Measurements from ENCODE around the gene STX18.
"Not testable (repeated sequence)": the region's sequence is repeated elsewhere in the genome, so short reads cannot be mapped to it uniquely, and the experiment has no call there.

The STX18 gene

GRCh38 chr4:4437798-4438470 is 103.9 kb downstream of the STX18 start:
- DNase-seq (ENCODE audit: low read depth) = no peak

- no peak for DNase-seq (ENCODE audit: low read depth)
Measured at GRCh38 chr4:4436244-4436823, 105.5 kb downstream of the STX18 start.

- DNase-seq (ENCODE audit: low read depth) = no peak
Measured at GRCh38 chr4:4433941-4434340, 107.9 kb downstream of the STX18 start.

GRCh38 chr4:4432341-4433125 is 109.3 kb downstream of the STX18 start:
- DNase-seq (ENCODE audit: low read depth) = no peak

GRCh38 chr4:4430492-4431195 is 111.2 kb downstream of the STX18 start:
- DNase-seq (ENCODE audit: low read depth) = peak; percentile 92

GRCh38 chr4:4428966-4429875 is 112.6 kb downstream of the STX18 start:
- no peak for DNase-seq (ENCODE audit: low read depth)

- DNase-seq (ENCODE audit: low read depth) = no peak
Measured at GRCh38 chr4:4427886-4428285, 114.0 kb downstream of the STX18 start.

- no peak for DNase-seq (ENCODE audit: low read depth)
Measured at GRCh38 chr4:4427121-4427870, 114.6 kb downstream of the STX18 start.

- DNase-seq (ENCODE audit: low read depth) = no peak
Measured at GRCh38 chr4:4426511-4427120, 115.2 kb downstream of the STX18 start.

GRCh38 chr4:4425696-4426095 is 116.2 kb downstream of the STX18 start:
- no peak for DNase-seq (ENCODE audit: low read depth)

GRCh38 chr4:4425119-4425690 is 116.6 kb downstream of the STX18 start:
- no peak for DNase-seq (ENCODE audit: low read depth)

- no peak for DNase-seq (ENCODE audit: low read depth)
Measured at GRCh38 chr4:4424499-4425115, 117.2 kb downstream of the STX18 start.

GRCh38 chr4:4423706-4424498 is 117.9 kb downstream of the STX18 start:
- no peak for DNase-seq (ENCODE audit: low read depth)

- no peak for DNase-seq (ENCODE audit: low read depth)
Measured at GRCh38 chr4:4422856-4423499, 118.9 kb downstream of the STX18 start.

GRCh38 chr4:4422117-4422516 is 119.7 kb downstream of the STX18 start:
- DNase-seq (ENCODE audit: low read depth) = not testable (repeated sequence)

- no peak for DNase-seq (ENCODE audit: low read depth)
Measured at GRCh38 chr4:4421356-4421755, 120.5 kb downstream of the STX18 start.

GRCh38 chr4:4420421-4420820 is 121.4 kb downstream of the STX18 start:
- no peak for DNase-seq (ENCODE audit: low read depth)

GRCh38 chr4:4419896-4420295 is 122.0 kb downstream of the STX18 start:
- no peak for DNase-seq (ENCODE audit: low read depth)
